ENCODE measurements around the gene BATF. TPM values are rescaled to one million over a fixed set of nuclear protein-coding genes. Genes with fewer than 3 reads are reported as not detected.

BATF gene
- total and polyA plus RNA-seq, 2 donors (not counting 1 experiment from before 2014, with no cell fraction given), result 12.8 to 16.4 TPM

DNA sequence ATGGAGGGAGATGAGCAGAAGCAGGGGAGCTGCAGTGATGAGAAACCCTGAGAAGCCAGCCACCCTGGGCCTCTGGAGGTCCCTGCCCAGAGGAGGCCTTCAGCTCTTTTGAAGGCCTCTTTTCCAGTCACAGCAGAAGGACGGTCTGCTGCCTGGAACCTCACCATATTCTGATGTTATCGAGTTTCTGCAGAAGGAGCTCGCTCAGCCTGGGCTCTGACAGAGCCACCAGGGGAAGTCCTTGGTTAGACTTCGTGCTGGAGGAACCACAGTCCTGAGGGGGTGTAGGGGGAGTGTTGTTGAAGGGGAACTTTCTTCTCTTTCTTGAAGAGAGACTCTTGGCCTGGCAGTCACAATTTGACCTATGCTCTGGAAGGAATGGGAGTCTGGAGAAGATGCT, 25.1 kb upstream of the BATF start:
- Histone ChIP-seq H3K27me3 (replicated peaks in 1 of 4; ENCODE audit: control extremely low read depth in 1 of 4, control insufficient read depth in 3 of 4, insufficient read depth in 4 of 4, low read length in 3 of 4) (no peaks in the 10 kb centered on the region), H4K20me1 (ENCODE audit: control insufficient read depth, insufficient read depth, low read length, poor library complexity, severe bottlenecking) (no peaks in the 10 kb centered on the region), H3K9me3 (ENCODE audit: control extremely low read depth in 1 of 3, control insufficient read depth in 2 of 3, insufficient read depth in 1 of 3, low read length in 2 of 3) (no peaks in the 10 kb centered on the region), H3K4me3 (ENCODE audit: control extremely low read depth in 1 of 5, extremely low read depth in 1 of 5, insufficient read depth in 1 of 5, low read depth in 2 of 5, low read length in 4 of 5) (no peak overlapping the region), H3K4me2 (replicated peaks; ENCODE audit: low read depth, low read length, poor library complexity, severe bottlenecking) (no peak overlapping the region), H3K36me3 (replicated peaks in 1 of 2; ENCODE audit: control extremely low read depth in 1 of 2, control insufficient read depth in 1 of 2, extremely low read depth in 1 of 2, insufficient read depth in 2 of 2, low read length in 1 of 2) (no peaks in the 10 kb centered on the region), H3K79me2 (ENCODE audit: control insufficient read depth, insufficient read depth, low read length) (no peaks in the 10 kb centered on the region), H3K4me1 (ENCODE audit: control insufficient read depth in 2 of 2, insufficient read depth in 2 of 2, low read length in 2 of 2) (peaks cover 10 to 23% of the 10 kb centered on the region in 2 donors), H2AFZ (ENCODE audit: insufficient read depth, low read depth, low read length, poor library complexity, severe bottlenecking) (peak overlapping the region; percentile 33), H3K9ac (ENCODE audit: low read length) (no peak overlapping the region), H3K27ac (ENCODE audit: low read length in 2 of 2) (no peak overlapping the region)
- DNase-seq (peak; percentile 45), ATAC-seq (ENCODE audit: low read depth) (peak; percentile 82)
- no peaks in the 10 kb centered on the region for H3K27me3 Mint-ChIP-seq
- intact Hi-C loops (cut with micrococcal nuclease), result loop anchor here (2.0 to 10.0 kb wide), 2 partner anchors 18 to 48 kb away; no protein-coding TSS in a partner anchor
- peak overlapping the region; percentile 23 for H3K4me3 Mint-ChIP-seq
- H3K4me1 Mint-ChIP-seq, result peaks cover 33% of the 10 kb centered on the region
- no peak for TF ChIP-seq EZH2 (IDR thresholded peaks at IDR 0.05; ENCODE audit: borderline replicate concordance, insufficient read depth, low read depth, low read length, poor library complexity, severe bottlenecking)
- TF ChIP-seq, protein P1, sequence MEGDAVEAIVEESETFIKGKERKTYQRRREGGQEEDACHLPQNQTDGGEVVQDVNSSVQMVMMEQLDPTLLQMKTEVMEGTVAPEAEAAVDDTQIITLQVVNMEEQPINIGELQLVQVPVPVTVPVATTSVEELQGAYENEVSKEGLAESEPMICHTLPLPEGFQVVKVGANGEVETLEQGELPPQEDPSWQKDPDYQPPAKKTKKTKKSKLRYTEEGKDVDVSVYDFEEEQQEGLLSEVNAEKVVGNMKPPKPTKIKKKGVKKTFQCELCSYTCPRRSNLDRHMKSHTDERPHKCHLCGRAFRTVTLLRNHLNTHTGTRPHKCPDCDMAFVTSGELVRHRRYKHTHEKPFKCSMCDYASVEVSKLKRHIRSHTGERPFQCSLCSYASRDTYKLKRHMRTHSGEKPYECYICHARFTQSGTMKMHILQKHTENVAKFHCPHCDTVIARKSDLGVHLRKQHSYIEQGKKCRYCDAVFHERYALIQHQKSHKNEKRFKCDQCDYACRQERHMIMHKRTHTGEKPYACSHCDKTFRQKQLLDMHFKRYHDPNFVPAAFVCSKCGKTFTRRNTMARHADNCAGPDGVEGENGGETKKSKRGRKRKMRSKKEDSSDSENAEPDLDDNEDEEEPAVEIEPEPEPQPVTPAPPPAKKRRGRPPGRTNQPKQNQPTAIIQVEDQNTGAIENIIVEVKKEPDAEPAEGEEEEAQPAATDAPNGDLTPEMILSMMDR (IDR thresholded peaks at IDR 0.05), result no peak
- WGBS (ENCODE audit: insufficient coverage), result 17% methylated on average over 4 of the region's 4 CpGs
- ChIA-PET CTCF (interaction anchor here (1.0 to 6.4 kb wide), 9 partner anchors 9 to 190 kb away, joined by 3 to 45 read pairs (median 7); partner anchors contain the start of gene FLVCR2), POLR2A (interaction anchor here (1.0 kb wide), 1 partner anchor 10 kb away, joined by 3 read pairs; no protein-coding TSS in a partner anchor)
- H3K9me3 Mint-ChIP-seq (ENCODE audit: insufficient read depth), result no peaks in the 10 kb centered on the region
- no peak overlapping the region for H3K27ac Mint-ChIP-seq

DNA sequence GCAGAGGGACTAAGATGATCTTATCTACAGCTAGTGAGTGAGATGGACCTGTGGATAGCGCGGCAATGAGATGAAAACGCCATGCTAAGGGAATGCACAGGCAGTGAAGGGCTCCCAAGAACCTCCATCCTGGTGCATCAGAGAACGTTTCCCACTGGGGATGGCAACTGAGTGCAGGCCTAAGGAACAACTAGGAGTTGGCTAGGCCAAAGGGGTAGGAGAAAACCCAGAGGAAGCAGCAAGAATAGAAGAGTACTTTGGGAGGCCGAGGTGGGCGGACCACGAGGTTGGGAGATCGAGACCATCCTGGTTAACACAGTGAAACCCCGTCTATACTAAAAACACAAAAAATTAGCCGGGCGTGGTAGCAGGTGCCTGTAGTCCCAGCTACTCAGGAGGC, 24.6 kb upstream of the BATF start:
- no peak overlapping the region for H3K4me2 ChIP-seq (replicated peaks; ENCODE audit: low read depth, low read length, poor library complexity, severe bottlenecking)
- POLR2A ChIA-PET, result no interaction called here

More for the DNA sequence above, 24.6 kb upstream of the BATF start:
- H3K9me3 ChIP-seq (ENCODE audit: control extremely low read depth in 1 of 3, control insufficient read depth in 2 of 3, insufficient read depth in 1 of 3, low read length in 2 of 3), result no peaks in the 10 kb centered on the region
- 81% methylated on average over 4 of the region's 11 CpGs for WGBS (ENCODE audit: insufficient coverage)
- no peaks in the 10 kb centered on the region for H3K27me3 Mint-ChIP-seq
- peak overlapping the region; percentile 15 for H3K27ac Mint-ChIP-seq
- no peaks in the 10 kb centered on the region for H3K27me3 ChIP-seq (replicated peaks in 1 of 4; ENCODE audit: control extremely low read depth in 1 of 4, control insufficient read depth in 3 of 4, insufficient read depth in 4 of 4, low read length in 3 of 4)
- H3K4me1 Mint-ChIP-seq, result peaks cover 32% of the 10 kb centered on the region
- H3K4me3 ChIP-seq (ENCODE audit: control extremely low read depth in 1 of 5, extremely low read depth in 1 of 5, insufficient read depth in 1 of 5, low read depth in 2 of 5, low read length in 4 of 5), result no peak overlapping the region
- intact Hi-C loops (cut with micrococcal nuclease), result loop anchor here (2.0 to 10.0 kb wide), 2 partner anchors 17 to 47 kb away; no protein-coding TSS in a partner anchor
- ATAC-seq (ENCODE audit: low read depth) (no peak), DNase-seq (no peak)
- H3K36me3 ChIP-seq (replicated peaks in 1 of 2; ENCODE audit: control extremely low read depth in 1 of 2, control insufficient read depth in 1 of 2, extremely low read depth in 1 of 2, insufficient read depth in 2 of 2, low read length in 1 of 2), result no peaks in the 10 kb centered on the region
- peak overlapping the region; percentile 23 for H3K4me3 Mint-ChIP-seq
- CTCF ChIA-PET, result interaction anchor here (1.0 to 6.4 kb wide), 11 partner anchors 9 to 190 kb away, joined by 3 to 45 read pairs (median 6); partner anchors contain the start of genes BATF and FLVCR2
- no peak overlapping the region for H3K9ac ChIP-seq (ENCODE audit: low read length)
- TF ChIP-seq, protein P1 (IDR thresholded peaks at IDR 0.05), result no peak
- no peak for TF ChIP-seq EZH2 (IDR thresholded peaks at IDR 0.05; ENCODE audit: borderline replicate concordance, insufficient read depth, low read depth, low read length, poor library complexity, severe bottlenecking)
- H3K9me3 Mint-ChIP-seq (ENCODE audit: insufficient read depth), result no peaks in the 10 kb centered on the region
- H3K27ac ChIP-seq (ENCODE audit: low read length in 2 of 2), result no peak overlapping the region
- H3K79me2 ChIP-seq (ENCODE audit: control insufficient read depth, insufficient read depth, low read length), result no peaks in the 10 kb centered on the region
- H2AFZ ChIP-seq (ENCODE audit: insufficient read depth, low read depth, low read length, poor library complexity, severe bottlenecking), result no peak overlapping the region
- peaks cover 10 to 23% of the 10 kb centered on the region in 2 donors for H3K4me1 ChIP-seq (ENCODE audit: control insufficient read depth in 2 of 2, insufficient read depth in 2 of 2, low read length in 2 of 2)
- H4K20me1 ChIP-seq (ENCODE audit: control insufficient read depth, insufficient read depth, low read length, poor library complexity, severe bottlenecking), result no peaks in the 10 kb centered on the region

Measured in B cell (primary cell).